Subcutaneous adipose tissue (tissue), 4 donors: ENCODE results near the gene SMARCAL1. TPM values are rescaled to one million over a fixed set of nuclear protein-coding genes. Genes with fewer than 3 reads are reported as not detected.

ENCODE experiments used
- total RNA-seq, 4 donors: library from RNA; depleted of rRNA; stranded (reverse); fragments of >200 nt; gene quantifications; one replicate each; pipeline ENCODE4 v1.1.0, GENCODE V29; 2016
- TF ChIP-seq, protein P1 (sequence below): fragments of 450-650 bp; IDR thresholded peaks from one replicate; pipeline ENCODE4 v1.5.1; 2016; ENCODE audit warnings: low read depth, mild to moderate bottlenecking, control low read depth, antibody characterized with exemption, moderate library complexity

The SMARCAL1 gene
- 10 to 100 TPM; 13.2 to 39.7 (median 23.6) TPM for total RNA-seq

DNA sequence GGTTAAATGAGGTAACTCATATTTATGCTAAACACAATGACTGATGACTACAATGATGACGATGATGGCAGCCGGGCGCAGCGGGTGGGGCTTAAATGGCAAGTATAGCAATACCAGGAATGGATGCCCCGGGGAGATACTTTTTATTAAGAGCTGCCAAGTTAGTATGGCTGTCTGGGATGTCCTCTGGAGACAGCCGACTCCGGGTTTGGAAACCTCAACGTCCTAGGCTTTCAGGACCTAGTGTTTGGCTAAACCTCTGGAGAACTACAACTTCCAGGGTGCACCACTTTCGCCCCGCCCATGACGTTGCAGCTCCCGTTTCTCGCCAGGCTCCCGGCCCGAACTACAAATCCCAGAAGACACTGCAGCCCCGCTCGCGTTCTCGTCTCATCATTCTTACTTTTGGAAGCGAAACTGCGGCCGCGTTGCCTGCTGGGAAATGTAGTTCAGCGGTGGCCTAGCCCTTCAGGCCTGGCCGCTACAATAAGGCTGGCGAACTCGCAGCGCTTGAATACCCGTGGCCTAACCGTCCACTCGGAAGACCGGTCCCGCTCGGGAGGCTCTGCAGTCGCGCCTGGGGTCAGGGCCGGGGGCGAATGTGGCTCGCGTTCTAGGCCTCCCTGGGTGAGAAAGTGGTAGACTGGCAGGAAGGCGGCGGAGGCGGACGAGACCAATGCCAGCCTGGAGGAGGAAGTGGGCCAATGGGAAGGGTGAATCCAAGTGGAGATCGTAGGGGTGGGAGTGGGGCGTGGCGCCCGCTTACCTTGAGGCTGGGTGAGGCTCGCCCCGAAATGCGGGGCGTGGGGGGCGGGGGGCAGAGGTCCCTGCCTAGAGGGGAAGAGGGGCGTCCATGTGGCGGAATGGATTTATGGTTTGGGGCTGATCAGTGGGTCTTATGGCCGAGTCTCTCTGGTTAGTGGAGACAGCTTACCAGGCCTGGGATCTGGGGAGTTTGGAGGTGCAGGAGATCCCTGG, at the start of gene SMARCAL1:
Gene SMARCAL1 (plus strand): TSS at position 463 of the 978 bp plus-strand sequence. CDS start 2,221 bp downstream, outside the sequence.
- TF ChIP-seq, protein P1, sequence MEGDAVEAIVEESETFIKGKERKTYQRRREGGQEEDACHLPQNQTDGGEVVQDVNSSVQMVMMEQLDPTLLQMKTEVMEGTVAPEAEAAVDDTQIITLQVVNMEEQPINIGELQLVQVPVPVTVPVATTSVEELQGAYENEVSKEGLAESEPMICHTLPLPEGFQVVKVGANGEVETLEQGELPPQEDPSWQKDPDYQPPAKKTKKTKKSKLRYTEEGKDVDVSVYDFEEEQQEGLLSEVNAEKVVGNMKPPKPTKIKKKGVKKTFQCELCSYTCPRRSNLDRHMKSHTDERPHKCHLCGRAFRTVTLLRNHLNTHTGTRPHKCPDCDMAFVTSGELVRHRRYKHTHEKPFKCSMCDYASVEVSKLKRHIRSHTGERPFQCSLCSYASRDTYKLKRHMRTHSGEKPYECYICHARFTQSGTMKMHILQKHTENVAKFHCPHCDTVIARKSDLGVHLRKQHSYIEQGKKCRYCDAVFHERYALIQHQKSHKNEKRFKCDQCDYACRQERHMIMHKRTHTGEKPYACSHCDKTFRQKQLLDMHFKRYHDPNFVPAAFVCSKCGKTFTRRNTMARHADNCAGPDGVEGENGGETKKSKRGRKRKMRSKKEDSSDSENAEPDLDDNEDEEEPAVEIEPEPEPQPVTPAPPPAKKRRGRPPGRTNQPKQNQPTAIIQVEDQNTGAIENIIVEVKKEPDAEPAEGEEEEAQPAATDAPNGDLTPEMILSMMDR = no peak

DNA sequence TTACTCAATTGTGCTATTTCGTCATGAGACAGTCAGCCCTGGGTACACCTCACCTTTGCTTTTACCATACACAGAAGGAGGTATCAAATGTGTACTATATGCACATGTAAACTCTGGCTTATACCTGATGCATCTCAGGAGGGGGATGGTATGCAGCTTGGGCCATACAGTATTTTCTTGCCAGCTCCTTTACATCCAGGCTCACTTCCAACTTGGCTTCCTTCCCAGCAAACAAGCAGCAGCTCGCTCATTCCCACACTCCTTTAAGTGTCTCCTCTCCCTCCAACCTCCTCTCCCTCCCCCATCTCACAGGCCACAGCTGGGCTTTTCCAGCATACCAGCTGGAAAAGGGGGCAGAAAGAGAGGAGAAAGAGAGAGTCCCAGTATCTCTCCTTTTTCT, 49.6 kb upstream of the SMARCAL1 start:
- TF ChIP-seq, protein P1 = no peak

DNA sequence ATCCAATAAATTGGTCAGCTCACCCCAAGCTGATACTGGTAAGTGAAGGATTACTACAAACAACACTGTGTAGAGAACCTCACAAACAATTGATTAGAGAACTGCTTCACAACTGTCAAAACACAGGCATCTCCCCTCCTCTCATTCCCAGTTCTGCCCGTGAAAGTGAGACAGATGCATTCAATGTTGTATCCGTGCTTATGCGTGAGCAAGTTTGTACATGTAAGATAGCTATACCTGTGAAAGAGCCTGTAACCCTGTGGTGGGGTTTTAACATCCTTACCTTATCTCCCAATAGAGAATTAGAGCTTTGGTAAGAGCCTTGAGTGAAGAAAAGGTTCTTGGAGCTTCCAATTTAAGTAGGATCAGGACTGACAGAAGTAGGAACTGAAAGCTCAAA, 49.1 kb upstream of the SMARCAL1 start:
- TF ChIP-seq, protein P1 = no peak

DNA sequence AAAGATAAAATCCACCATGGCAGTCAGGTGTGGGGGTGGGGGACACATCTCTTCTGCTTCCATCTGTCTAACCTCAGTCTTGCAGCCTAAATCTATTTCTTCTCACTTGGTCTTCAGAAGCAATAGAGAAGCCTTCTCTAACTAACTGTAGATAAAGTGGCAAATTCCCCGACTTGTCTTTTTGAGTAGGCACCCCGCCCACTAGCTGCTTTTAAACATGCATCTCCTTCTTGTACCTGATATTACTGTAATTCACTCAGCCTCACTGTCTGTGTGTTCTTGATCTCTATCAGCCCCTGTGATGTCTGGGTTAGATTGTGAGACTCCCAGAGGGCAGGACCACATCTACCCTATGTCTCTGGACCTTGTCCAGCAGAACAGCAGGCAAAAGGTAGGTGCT, 46.8 kb upstream of the SMARCAL1 start:
- TF ChIP-seq, protein P1 = no peak

DNA sequence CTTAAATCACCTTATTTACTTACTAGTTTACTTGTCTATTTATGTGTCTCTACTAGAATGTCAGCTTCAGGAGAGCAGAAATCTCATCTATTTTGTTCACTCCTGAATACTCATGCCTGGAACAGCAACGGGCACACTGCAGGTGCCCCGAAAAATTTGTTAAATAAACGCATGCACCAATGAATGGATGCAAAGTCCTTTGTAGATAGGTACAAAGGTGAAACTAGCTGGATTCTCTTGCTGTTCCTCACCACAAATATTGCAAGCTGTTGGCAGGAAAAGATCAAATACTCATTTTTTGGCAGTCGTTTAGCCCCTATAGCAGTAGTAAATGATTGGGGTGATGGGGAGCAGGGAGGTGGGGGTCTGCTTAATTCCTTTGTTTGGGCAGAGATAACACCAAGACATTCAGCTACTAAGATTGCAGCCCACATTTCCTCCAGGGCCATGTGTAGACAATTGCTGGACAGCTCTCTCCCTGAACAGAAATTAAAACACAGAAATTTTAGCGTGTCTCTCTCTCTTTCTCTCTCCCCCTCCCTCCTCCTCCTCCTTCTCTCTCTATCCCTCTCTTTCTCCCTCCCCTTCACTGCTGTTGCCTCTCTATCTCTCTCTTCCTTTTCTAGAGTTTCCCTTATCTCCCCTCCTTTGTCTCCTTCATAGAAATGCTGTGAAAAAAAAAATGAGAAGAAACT, 45.4 kb upstream of the SMARCAL1 start:
- TF ChIP-seq, protein P1 = no peak

DNA sequence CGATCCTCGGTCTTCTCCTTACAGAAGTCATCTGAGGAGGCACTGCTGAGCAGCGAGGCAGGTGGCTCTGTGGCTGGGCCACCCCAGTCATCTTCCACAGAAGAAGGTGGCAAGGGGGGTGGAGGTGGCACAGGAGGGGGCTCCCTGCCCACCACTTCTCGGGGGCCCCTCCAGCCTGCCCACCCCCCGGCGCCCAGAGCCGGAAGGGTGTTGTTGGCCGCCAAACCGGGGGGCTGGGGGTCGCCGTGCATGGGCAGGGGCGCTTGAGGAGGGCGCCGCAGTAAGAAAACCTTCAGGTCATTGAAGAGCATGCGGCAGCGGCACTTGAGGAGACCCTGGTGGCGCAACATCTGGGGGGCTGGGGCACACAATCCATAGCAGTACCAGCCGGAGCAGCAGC, 42.5 kb upstream of the SMARCAL1 start:
- TF ChIP-seq, protein P1 = no peak
